Measurements from ENCODE around the gene SEC11C.

- TF ChIP-seq, protein P1, sequence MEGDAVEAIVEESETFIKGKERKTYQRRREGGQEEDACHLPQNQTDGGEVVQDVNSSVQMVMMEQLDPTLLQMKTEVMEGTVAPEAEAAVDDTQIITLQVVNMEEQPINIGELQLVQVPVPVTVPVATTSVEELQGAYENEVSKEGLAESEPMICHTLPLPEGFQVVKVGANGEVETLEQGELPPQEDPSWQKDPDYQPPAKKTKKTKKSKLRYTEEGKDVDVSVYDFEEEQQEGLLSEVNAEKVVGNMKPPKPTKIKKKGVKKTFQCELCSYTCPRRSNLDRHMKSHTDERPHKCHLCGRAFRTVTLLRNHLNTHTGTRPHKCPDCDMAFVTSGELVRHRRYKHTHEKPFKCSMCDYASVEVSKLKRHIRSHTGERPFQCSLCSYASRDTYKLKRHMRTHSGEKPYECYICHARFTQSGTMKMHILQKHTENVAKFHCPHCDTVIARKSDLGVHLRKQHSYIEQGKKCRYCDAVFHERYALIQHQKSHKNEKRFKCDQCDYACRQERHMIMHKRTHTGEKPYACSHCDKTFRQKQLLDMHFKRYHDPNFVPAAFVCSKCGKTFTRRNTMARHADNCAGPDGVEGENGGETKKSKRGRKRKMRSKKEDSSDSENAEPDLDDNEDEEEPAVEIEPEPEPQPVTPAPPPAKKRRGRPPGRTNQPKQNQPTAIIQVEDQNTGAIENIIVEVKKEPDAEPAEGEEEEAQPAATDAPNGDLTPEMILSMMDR (IDR thresholded peaks at IDR 0.05; ENCODE audit: poor library complexity): no peak
- TF ChIP-seq EZH2 (IDR thresholded peaks at IDR 0.05; ENCODE audit: borderline replicate concordance): no peak
Observed at GRCh38 chr18:59202258-59202820, 62.7 kb downstream of the SEC11C start.
